DMS153 treated with DMSO at 0.1 percent for 48 hours (cell line): ENCODE data around the gene MACROD2.
"Not testable (repeated sequence)": the region's sequence is repeated elsewhere in the genome, so short reads cannot be mapped to it uniquely, and the experiment has no call there.

Experiments used
- DNase-seq: peaks from one replicate; lab custom pipeline; 2025; ENCODE audit not compliant: unreplicated experiment; lab: John Stamatoyannopoulos, UW

The MACROD2 gene

GRCh38 chr20:15937179-15937578 is 1941.9 kb downstream of the MACROD2 start:
- no peak for DNase-seq

GRCh38 chr20:15938847-15939246 is 1943.5 kb downstream of the MACROD2 start:
- DNase-seq: no peak

GRCh38 chr20:15940127-15940526 is 1944.8 kb downstream of the MACROD2 start:
- no peak for DNase-seq

GRCh38 chr20:15942130-15942529 is 1946.8 kb downstream of the MACROD2 start:
- no peak for DNase-seq

- DNase-seq: no peak
Measured at GRCh38 chr20:15945289-15945688, 1950.0 kb downstream of the MACROD2 start.

- no peak for DNase-seq
Measured at GRCh38 chr20:15949391-15949790, 1954.1 kb downstream of the MACROD2 start.

- no peak for DNase-seq
Measured at GRCh38 chr20:15951658-15952057, 1956.3 kb downstream of the MACROD2 start.

- no peak for DNase-seq
Measured at GRCh38 chr20:15958142-15958541, 1962.8 kb downstream of the MACROD2 start.

GRCh38 chr20:15965165-15965564 is 1969.8 kb downstream of the MACROD2 start:
- DNase-seq: no peak

- no peak for DNase-seq
Measured at GRCh38 chr20:15967334-15967733, 1972.0 kb downstream of the MACROD2 start.

- DNase-seq: no peak
Measured at GRCh38 chr20:15976047-15976736, 1980.9 kb downstream of the MACROD2 start.

GRCh38 chr20:15977026-15977425 is 1981.7 kb downstream of the MACROD2 start:
- no peak for DNase-seq

- no peak for DNase-seq
Measured at GRCh38 chr20:15977758-15978157, 1982.4 kb downstream of the MACROD2 start.

GRCh38 chr20:15985494-15986368 is 1990.4 kb downstream of the MACROD2 start:
- DNase-seq: not testable (repeated sequence)

- no peak for DNase-seq
Measured at GRCh38 chr20:15986690-15987089, 1991.4 kb downstream of the MACROD2 start.

GRCh38 chr20:15991279-15991678 is 1996.0 kb downstream of the MACROD2 start:
- DNase-seq: no peak

GRCh38 chr20:15992564-15992963 is 1997.2 kb downstream of the MACROD2 start:
- DNase-seq: no peak

- no peak for DNase-seq
Measured at GRCh38 chr20:16000112-16000511, 2004.8 kb downstream of the MACROD2 start.

GRCh38 chr20:16001286-16001685 is 2006.0 kb downstream of the MACROD2 start:
- DNase-seq: no peak

- no peak for DNase-seq
Measured at GRCh38 chr20:16003310-16003709, 2008.0 kb downstream of the MACROD2 start.

GRCh38 chr20:16004108-16004854 is 2009.0 kb downstream of the MACROD2 start:
- DNase-seq: no peak
